T1000 (cell line): Measurements from ENCODE around the gene SASH1.

Experiments
- DNase-seq: peaks from one replicate; lab custom pipeline; 2025; ENCODE audit warnings: mixed read lengths; lab: John Stamatoyannopoulos, UW

SASH1 gene

DNA sequence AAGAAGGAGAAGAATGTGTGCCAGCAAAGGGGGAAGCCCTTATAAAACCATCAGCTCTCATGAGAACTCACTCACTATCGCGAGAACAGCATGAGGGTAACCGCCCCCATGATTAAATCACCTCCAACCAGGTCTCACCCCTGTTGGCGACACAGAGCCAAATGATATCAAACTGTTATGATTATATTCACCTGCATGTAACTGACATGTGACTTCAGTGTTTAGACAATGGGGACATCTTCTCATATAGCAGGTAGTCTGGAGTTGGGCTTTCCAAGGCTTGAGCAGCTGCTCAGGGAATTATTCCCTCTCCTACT, 115.2 kb downstream of the SASH1 start:
- no peak for DNase-seq

GRCh38 chr6:148459238-148459637, 116.6 kb downstream of the SASH1 start:
- DNase-seq: no peak

- DNase-seq: no peak
Measured at GRCh38 chr6:148460876-148461646, 118.4 kb downstream of the SASH1 start.

- no peak for DNase-seq
Measured at GRCh38 chr6:148461986-148462577, 119.4 kb downstream of the SASH1 start.

DNA sequence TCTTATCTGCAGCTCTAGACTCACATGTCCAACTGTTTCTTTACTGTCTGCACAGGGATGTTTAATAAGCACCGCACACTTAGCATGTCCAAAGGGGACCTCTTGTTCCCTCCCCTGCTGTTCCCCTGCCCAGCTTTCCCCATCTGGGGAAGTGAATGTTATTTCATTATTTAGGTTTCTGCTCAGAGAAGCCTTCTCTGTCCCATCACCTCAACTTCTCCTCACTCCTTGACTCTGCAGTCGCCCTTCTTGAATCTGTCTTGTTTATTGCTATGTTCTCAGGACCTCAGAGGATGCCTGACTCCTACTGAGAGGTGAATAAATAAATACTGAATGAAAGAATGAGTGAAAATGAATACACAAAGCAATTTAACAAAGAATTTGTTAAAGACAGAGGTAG, 121.0 kb downstream of the SASH1 start:
- DNase-seq: no peak

DNA sequence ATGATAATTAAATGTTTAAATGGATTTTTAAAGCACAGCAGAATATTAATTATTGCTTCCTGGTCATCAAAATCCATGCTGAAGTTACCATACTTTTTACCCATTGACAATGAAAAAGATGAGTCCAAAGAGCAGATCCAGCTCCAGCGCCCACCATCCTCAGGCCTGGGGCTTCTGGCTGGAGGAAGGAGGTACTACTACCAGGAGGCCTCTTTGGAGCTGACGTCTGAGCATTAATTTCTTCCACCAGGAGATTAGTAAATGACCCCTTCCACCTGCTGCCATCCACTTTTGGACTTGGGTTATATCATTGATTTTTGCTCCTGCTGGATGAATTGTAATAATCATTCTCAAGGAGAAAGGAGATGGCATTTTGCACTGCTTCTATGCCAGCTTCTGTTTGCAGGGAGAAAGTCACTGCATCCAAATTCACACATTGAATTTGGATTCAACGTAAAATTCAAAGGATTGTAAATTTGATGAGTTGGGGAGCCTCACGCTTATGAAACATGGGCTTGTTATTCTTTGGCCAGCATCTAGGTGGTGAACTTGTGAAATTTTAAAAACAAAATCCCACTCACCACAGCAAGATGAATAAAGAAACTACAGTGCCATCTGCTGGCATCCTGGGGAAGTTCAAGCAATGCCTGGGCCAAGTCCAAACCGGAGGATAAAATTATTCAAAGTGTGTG, 121.8 kb downstream of the SASH1 start:
- no peak for DNase-seq

- no peak for DNase-seq
Measured at GRCh38 chr6:148465011-148465335, 122.3 kb downstream of the SASH1 start.

- no peak for DNase-seq
Measured at GRCh38 chr6:148465670-148466069, 123.0 kb downstream of the SASH1 start.

DNA sequence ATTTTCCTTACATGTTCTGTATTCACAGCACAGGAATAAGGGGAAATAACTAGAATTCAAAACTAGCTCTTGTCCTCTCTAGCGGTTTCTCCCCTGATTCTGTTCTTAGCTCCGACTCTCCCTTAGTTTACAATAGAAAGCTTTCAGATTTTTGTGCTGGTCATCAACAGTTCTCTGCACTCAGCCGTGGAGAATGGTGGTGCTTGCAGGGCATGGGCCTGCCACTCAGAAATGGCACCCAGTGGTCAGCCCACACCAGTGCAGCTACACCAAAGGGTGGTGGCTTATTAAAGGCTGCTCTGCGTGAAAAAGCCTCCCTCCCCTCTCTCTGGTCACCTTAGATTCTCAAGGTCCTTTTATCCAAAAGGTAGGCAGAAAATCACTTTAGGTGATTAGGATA, 123.5 kb downstream of the SASH1 start:
- DNase-seq: no peak

DNA sequence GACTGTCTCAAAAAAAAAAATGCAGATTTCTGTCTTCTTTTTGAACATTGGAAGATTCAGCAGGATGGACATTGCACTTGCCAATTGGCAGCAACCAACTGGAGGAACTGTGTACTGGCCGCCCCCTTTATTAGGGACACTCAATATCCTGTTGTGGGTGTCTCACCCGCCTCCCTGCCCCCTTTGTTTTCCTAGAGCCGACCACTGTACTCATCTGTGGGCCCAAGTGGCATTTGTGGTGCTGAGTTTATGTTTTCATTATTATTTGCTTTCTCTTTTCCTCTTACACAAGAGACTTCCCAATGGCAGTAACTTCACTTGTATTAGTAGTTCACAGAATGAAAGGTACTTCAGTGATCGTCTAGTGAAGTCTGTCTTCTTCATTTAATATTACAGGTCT, 125.3 kb downstream of the SASH1 start:
- DNase-seq: no peak

- DNase-seq: no peak
Measured at GRCh38 chr6:148470156-148470555, 127.5 kb downstream of the SASH1 start.

DNA sequence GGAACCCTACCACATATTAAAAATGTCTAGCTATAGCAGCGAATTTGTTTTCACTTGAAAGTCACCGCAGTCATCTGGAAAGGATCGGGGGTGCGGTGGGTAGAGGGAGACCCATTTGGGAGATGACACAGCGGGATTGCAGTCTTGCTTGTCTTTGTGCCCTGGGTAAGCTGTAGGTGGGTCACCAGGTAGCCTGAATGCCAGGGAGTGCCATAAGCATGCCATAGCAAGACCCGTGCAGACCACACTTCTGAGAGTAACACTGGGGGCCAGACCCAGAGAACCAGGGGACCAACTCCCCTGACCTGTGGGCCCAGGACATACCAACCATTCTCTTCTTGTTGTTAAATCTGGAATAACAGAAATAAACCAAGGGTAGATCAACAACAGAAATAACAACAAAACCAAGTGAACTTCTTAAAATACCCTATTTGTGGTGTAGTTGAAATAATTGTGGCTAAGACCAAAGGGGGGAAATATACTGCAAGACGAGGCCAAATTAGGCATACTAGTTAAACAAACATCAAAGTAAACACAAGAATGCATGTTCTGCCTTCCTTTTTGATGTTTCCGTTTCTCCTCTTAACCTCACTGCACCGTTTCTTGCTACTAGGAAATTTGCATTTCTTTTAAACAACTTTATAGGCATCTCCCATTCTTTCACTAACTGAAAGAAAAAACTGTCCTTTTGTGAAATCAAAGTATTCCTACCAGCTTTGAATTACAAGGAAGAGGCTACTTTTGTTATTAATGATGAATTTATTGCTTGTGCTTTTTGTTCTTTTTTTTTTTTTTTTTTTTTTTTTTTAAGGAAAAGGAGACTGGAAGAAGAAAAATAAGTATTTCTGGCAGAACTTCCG, 128.2 kb downstream of the SASH1 start:
- no peak for DNase-seq

DNA sequence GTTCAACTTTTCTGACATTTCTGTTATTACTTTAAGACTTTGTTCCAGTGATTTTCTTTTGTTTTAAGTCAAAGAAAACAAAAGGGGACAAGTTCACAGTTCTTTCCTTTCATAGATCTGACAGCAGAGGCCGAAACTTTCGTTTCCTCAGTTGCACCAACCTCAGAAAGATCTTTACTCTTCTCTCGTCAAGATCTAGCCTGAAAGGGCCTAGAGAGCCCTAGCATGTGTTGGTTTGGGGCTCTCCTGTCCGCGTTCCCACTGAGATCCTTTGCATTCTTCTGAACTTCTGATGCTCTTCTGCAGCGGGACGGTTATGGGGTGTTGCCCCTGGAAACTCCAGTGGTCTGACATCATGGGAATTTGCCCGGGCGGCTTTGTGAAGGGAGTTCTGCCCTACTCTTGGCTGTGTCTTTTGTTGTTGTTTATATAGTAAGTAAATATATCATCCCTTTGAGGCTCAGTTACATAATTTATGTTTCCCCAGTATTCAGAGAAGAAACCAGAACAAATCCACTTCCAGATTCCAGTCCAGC, 129.1 kb downstream of the SASH1 start:
- DNase-seq: no peak

DNA sequence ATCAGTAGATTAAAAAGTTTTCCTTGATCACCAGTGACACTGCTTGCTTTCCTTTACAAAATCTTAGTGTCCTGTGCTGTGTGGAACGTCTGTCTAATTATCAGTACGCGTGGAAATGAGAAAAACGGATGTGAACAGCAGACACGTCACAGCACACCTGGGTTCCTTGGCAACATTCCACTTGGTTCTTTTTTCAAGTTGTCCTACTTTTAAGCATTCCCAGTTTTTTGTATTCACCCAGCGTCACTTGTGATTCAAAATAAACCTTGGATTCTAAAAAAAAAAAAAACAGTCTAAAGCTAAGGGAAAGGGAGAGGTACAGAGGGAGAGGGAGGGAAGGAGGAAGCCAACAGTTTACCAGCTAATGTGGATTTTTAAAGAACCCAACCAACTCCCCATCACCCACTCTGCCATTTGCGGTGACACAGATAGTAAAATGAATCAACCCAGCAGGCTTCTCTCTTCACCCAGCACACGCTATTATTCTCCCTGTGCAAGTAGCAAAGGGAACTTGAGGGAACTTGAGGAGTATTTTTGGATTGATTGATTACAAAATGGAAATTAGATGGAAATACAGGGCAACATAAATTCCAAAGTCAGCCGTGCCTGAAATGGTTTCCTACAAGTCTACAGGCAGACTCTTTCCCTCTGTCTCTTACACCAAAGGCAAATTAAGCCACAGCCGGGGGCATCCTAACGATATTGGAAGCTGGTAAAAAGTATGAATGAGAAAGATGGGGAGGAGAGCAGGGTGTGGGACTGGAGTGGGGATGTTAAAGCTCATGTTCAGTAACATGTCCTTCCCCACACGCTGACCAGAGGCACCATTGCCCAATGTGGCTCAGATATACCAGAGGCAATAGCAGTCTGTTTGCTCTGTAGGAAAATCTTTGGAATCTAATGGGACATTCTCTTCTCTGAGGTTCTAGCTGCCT, 129.8 kb downstream of the SASH1 start:
- no peak for DNase-seq

DNA sequence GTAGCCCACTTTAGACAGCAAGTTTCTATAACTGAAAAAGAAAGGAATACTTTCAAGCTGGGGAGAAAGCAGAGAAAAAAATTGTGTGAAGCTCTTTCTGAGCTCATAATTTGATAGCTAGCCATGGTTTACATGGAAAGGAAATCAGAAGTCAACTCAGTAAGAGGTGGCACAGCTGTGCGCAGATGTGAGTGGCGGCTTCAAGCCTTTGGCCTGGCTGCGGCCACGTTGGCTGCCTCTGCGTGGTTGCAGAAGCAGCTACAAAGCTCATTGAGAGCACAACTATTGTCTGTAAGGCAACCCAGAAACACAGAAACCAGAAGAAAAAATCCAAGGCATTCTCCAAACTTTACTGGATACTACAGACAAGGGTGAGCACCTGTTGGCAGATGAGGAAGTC, 136.9 kb downstream of the SASH1 start:
- DNase-seq: no peak

DNA sequence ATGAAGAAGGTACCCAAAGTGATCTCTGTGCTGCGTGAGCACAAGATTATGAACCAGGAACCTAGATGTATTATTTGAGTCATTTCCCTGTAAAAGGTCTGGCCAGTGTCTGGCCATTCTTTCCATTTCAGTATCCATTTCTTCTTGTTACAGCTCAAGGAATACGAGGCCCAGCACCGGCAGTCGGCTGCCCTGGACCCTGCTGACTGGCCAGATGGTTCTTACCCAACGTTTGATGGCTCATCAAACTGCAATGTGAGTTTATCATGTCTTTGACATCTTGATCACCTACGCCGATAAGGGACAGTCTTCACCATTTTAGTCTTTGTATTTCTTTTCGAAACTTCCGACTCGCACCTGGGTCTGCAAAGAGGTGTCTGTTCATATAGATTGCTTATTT, 144.8 kb downstream of the SASH1 start:
- DNase-seq: no peak

DNA sequence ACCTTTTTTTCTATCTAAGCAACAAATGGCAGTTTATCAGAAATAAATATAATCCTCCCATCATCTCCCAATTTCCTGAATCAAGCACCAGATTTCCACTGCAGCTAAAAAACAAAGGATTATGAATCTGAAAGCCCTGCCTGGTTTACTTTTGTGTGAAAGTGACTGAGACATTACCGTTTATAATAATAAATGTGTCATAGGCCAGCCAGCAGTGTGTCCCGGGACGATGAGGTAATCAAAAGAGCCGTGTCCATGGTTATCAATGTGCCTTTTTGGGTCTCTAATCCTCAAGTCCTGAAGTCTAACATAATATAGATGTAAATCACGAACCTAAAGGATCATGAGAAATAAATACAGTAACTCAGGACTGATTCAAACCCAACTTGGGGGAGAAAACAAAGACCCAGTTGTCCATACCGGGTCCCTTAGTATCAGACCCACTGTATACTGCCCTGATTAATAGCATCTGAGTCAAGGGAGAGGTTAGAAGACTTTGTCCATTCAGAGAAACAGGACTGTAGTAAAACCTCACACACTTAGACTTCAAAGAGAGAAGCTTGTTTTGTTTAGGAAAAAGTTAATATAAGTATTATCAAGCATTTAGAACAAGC, 149.1 kb downstream of the SASH1 start:
- no peak for DNase-seq

- DNase-seq: no peak
Measured at GRCh38 chr6:148492654-148493290, 150.1 kb downstream of the SASH1 start.

- no peak for DNase-seq
Measured at GRCh38 chr6:148493424-148493823, 150.8 kb downstream of the SASH1 start.

DNA sequence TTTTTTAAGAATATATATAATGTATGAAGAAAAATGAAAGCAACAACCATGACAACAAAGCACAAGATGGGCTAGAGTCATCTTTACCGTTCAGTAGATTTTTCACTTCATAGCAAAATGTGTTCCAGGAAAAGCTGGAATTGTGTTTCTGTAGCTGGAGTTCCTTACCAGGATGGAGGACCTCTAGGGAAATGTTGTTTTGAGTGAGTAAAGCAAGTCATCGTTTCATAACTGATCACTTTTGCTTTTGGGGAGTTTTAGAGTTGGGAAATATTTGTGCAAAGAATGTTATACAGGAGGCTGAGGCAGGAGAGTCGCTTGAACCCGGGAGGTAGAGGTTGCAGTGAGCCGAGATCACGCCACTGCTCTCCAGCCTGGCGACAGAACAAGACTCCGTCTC, 151.6 kb downstream of the SASH1 start:
- no peak for DNase-seq
